IMR-90 (cell line): ENCODE results near the gene WARS2. TPM values are rescaled to one million over a fixed set of nuclear protein-coding genes. Genes with fewer than 3 reads are reported as not detected.

Experiments
- ATAC-seq: fragments of 200-7000 bp; cut with Tn5 transposase; 2 replicates; pipeline ENCODE4 v1.9.1; 2020; ENCODE audit warnings: low read depth, mild to moderate bottlenecking, moderate library complexity
- BruUV-seq: library from RNA; stranded (reverse); fragments of 400-500 nt; replicated peaks from 2 replicates; lab custom pipeline; 2021; lab: Mats Ljungman, UMichigan
- CTCF ChIA-PET: fragments of 300-600 bp; formaldehyde crosslinking; extraction: SDS; loops from one replicate; lab custom pipeline; 2021; ENCODE audit warnings: antibody characterized with exemption; lab: Yijun Ruan, JAX
- POLR2A ChIA-PET: fragments of 300-600 bp; sonication (Branson Sonifier 250); formaldehyde crosslinking; loops from one replicate; lab custom pipeline; 2022; ENCODE audit warnings: antibody characterized with exemption; ENCODE audit not compliant: unreplicated experiment; lab: Charles Lee
- DNase-seq: peaks from one replicate; pipeline ENCODE4 v3.0.0; 2013
- H2AFZ ChIP-seq: replicated peaks from 2 replicates; pipeline ENCODE3; 2013; ENCODE audit warnings: low read length, mild to moderate bottlenecking; ENCODE audit not compliant: poor library complexity
- H2AK5ac ChIP-seq: 2 replicates; pipeline ENCODE4 v1.6.1; 2013; ENCODE audit warnings: low read depth, low read length, inconsistent platforms
- H2AK9ac ChIP-seq: replicated peaks from 2 replicates; pipeline ENCODE3; 2013; ENCODE audit warnings: mild to moderate bottlenecking, low read depth, low read length, moderate library complexity; ENCODE audit not compliant: poor library complexity
- H2BK120ac ChIP-seq: 2 replicates; pipeline ENCODE4 v1.6.1; 2013; ENCODE audit warnings: low read depth, low read length, inconsistent platforms
- H2BK15ac ChIP-seq: 3 replicates; pipeline ENCODE4 v1.6.1; 2013; ENCODE audit warnings: low read depth, low read length, inconsistent platforms
- H2BK20ac ChIP-seq: 2 replicates; pipeline ENCODE4 v1.6.1; 2013; ENCODE audit warnings: low read depth, mild to moderate bottlenecking, inconsistent platforms, low read length, moderate library complexity
- H2BK5ac ChIP-seq: 2 replicates; pipeline ENCODE4 v1.6.1; 2013; ENCODE audit warnings: mild to moderate bottlenecking, low read depth, low read length, inconsistent platforms; ENCODE audit not compliant: poor library complexity, severe bottlenecking
- H3K14ac ChIP-seq: replicated peaks from 2 replicates; pipeline ENCODE4 v1.6.1; 2013; ENCODE audit warnings: low read depth, low read length, inconsistent platforms
- H3K18ac ChIP-seq: 2 replicates; pipeline ENCODE4 v1.6.1; 2013; ENCODE audit warnings: low read depth, low read length, control low read depth
- H3K23ac ChIP-seq: 2 replicates; pipeline ENCODE4 v1.6.1; 2013; ENCODE audit warnings: low read depth, low read length, inconsistent platforms
- H3K27ac ChIP-seq: 2 replicates; pipeline ENCODE4 v1.5.1; 2013; ENCODE audit warnings: mild to moderate bottlenecking, control low read depth, low read length; ENCODE audit not compliant: insufficient read depth
- H3K27me3 ChIP-seq: 2 replicates; pipeline ENCODE4 v1.6.1; 2013; ENCODE audit warnings: low read length; ENCODE audit not compliant: control insufficient read depth, insufficient read depth
- H3K36me3 ChIP-seq: 2 replicates; pipeline ENCODE4 v1.6.1; 2013; ENCODE audit warnings: low read length, mixed read lengths; ENCODE audit not compliant: control insufficient read depth, insufficient read depth
- H3K4ac ChIP-seq: 2 replicates; pipeline ENCODE4 v1.6.1; 2013; ENCODE audit warnings: low read depth, low read length, inconsistent platforms
- H3K4me1 ChIP-seq: 2 replicates; pipeline ENCODE4 v1.6.1; 2013; ENCODE audit warnings: low read length, mixed read lengths; ENCODE audit not compliant: control insufficient read depth, insufficient read depth
- H3K4me2 ChIP-seq: 2 replicates; pipeline ENCODE4 v1.6.1; 2013; ENCODE audit warnings: low read depth, mild to moderate bottlenecking, control low read depth, low read length, moderate library complexity
- H3K4me3 ChIP-seq: 2 replicates; pipeline ENCODE4 v1.5.1; 2013; ENCODE audit warnings: low read depth, mild to moderate bottlenecking, control low read depth, low read length, moderate library complexity; ENCODE audit not compliant: insufficient read depth
- H3K56ac ChIP-seq: 2 replicates; pipeline ENCODE4 v1.6.1; 2013; ENCODE audit warnings: low read length, inconsistent platforms; ENCODE audit not compliant: insufficient read depth; ENCODE audit errors: extremely low read depth
- H3K79me1 ChIP-seq, 2 experiments: 2 replicates each; pipeline ENCODE4 v1.6.1; 2013; ENCODE audit warnings: low read length in 2 of 2, inconsistent platforms in 1 of 2, low read depth in 1 of 2
- H3K9ac ChIP-seq: 2 replicates; pipeline ENCODE4 v1.6.1; 2013; ENCODE audit warnings: low read depth, low read length, control low read depth
- H3K9me1 ChIP-seq: 2 replicates; pipeline ENCODE4 v1.6.1; 2013; ENCODE audit warnings: low read length, inconsistent platforms; ENCODE audit not compliant: insufficient read depth
- H3K9me3 ChIP-seq: 2 replicates; pipeline ENCODE4 v1.6.1; 2013; ENCODE audit warnings: low read length; ENCODE audit not compliant: control insufficient read depth, insufficient read depth
- H4K20me1 ChIP-seq: 2 replicates; pipeline ENCODE4 v1.6.1; 2013; ENCODE audit warnings: low read length, inconsistent platforms; ENCODE audit not compliant: insufficient read depth
- H4K5ac ChIP-seq: 2 replicates; pipeline ENCODE4 v1.6.1; 2013; ENCODE audit warnings: mild to moderate bottlenecking, low read depth, low read length, control low read depth
- H4K8ac ChIP-seq, 2 experiments: 2 replicates each; pipeline ENCODE4 v1.6.1; 2013; ENCODE audit warnings: low read depth in 2 of 2, low read length in 2 of 2, control low read depth in 1 of 2, inconsistent platforms in 1 of 2
- H4K91ac ChIP-seq: 2 replicates; pipeline ENCODE4 v1.6.1; 2013; ENCODE audit warnings: low read depth, low read length, inconsistent platforms; ENCODE audit not compliant: insufficient read depth
- RFX5 ChIP-seq: IDR thresholded peaks from 2 replicates; pipeline ENCODE4 v1.8.0; 2012; ENCODE audit warnings: low read depth, mild to moderate bottlenecking, low read length, moderate library complexity
- WGBS, 2 experiments: methylation state at CpG; one replicate each; pipeline versions ENCODE4 v1.1.5 to v1.1.7; 2013; ENCODE audit warnings: missing lambda C conversion rate in 2 of 2; ENCODE audit not compliant: insufficient read length in 1 of 2; ENCODE audit errors: extremely low coverage in 2 of 2; 5-methylcytosine and 5-hydroxymethylcytosine counted together
- dilution Hi-C: fragments of 300-500 bp; cut with HindIII; formaldehyde crosslinking; loops from one replicate; pipeline ENCODE4 v1.14.3; 2018; ENCODE audit warnings: low sequenced_read_pairs; ENCODE audit not compliant: unreplicated experiment
- in situ Hi-C: fragments of 300-500 bp; cut with MboI; formaldehyde crosslinking; loops from 3 replicates; pipeline ENCODE4 v1.14.3; 2019; ENCODE audit warnings: low sequenced_read_pairs, inconsistent platforms, mixed read lengths
- intact Hi-C: fragments of 100-400 bp; cut with micrococcal nuclease; formaldehyde crosslinking; loops from 2 replicates; pipeline ENCODE4 v1.10.0; 2022
- polyA plus RNA-seq, 3 experiments: library from polyadenylated mRNA; depleted of rRNA; stranded (reverse); fragments of >200 nt; gene quantifications; 2 replicates each; pipeline ENCODE4 v1.2.3, GENCODE V29; 2012; ENCODE audit warnings: low replicate concordance in 1 of 3
- total RNA-seq: library from RNA; depleted of rRNA; stranded (reverse); fragments of >200 nt; gene quantifications from 2 replicates; pipeline ENCODE4 v1.2.3, GENCODE V29; 2012
- TF ChIP-seq, protein P1 (sequence below): fragments of 150-350 bp; IDR thresholded peaks from 2 replicates; pipeline ENCODE4 v1.6.1; 2017; ENCODE audit warnings: mild to moderate bottlenecking, antibody characterized with exemption, low read length, low read depth

WARS2 gene
- total and polyA plus RNA-seq, 2 of the 4 experiments (the other 2 are of a cell fraction): 5.7 to 20.3 TPM

- ATAC-seq (no peak), DNase-seq (no peak)
- 12% methylated on average over 15 of the region's 26 CpGs; no CpG with 5 or more reads in 1 of the 2 experiments for WGBS, 2 experiments
Observed at GRCh38 chr1:118982821-118983557, 157.5 kb downstream of the WARS2 start.

More at GRCh38 chr1:118982821-118983557, 157.5 kb downstream of the WARS2 start:
- Histone ChIP-seq H2AK9ac (no peak overlapping the region), H3K56ac (no peak overlapping the region), H3K27ac (no peak overlapping the region), H3K27me3 (peaks cover 95% of the 10 kb centered on the region), H4K20me1 (no peaks in the 10 kb centered on the region), H3K4me1 (peaks cover 2% of the 10 kb centered on the region; the same call in 1 of the 2 replicates), H2BK5ac (no peak overlapping the region), H2AFZ (no peak overlapping the region), H3K23ac (no peak overlapping the region), H3K18ac (no peak overlapping the region), H3K14ac (no peak overlapping the region), H3K4ac (no peak overlapping the region), H4K5ac (no peak overlapping the region), H2BK15ac (no peak overlapping the region), H3K9me1 (no peaks in the 10 kb centered on the region), H3K79me1 (no peaks in the 10 kb centered on the region), H2BK120ac (no peak overlapping the region), H2BK20ac (no peak overlapping the region), H3K4me2 (no peak overlapping the region), H3K36me3 (no peaks in the 10 kb centered on the region), H2AK5ac (no peak overlapping the region), H3K4me3 (no peak overlapping the region), H3K9me3 (peaks cover 27% of the 10 kb centered on the region), H4K8ac (no peak overlapping the region), H4K91ac (no peak overlapping the region), H3K9ac (no peak overlapping the region)
- in situ Hi-C loops: loop anchor here (10.0 kb wide), 1 partner anchor 828 kb away; no protein-coding TSS in a partner anchor
- ChIA-PET CTCF (no interaction called here), POLR2A (no interaction called here)
- intact Hi-C loops: no loop called here
- dilution Hi-C loops: no loop called here
- no peak for TF ChIP-seq RFX5
- TF ChIP-seq, protein P1, sequence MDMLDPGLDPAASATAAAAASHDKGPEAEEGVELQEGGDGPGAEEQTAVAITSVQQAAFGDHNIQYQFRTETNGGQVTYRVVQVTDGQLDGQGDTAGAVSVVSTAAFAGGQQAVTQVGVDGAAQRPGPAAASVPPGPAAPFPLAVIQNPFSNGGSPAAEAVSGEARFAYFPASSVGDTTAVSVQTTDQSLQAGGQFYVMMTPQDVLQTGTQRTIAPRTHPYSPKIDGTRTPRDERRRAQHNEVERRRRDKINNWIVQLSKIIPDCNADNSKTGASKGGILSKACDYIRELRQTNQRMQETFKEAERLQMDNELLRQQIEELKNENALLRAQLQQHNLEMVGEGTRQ: no peak
- BruUV-seq: no TSS peak
